Activated T-helper 2 cell treated with anti-CD3 and anti-CD28 coated beads, Interferon-gamma antibody, Interleukin-2, Interleukin-4, amounts not matched to agents 10 μg/mL and 5 μg/mL and 100 μg/mL, durations not matched to agents 14 hours and 24 hours and 36 hours (primary cell): ENCODE results near the gene DHRSX. TPM values are rescaled to one million over a fixed set of nuclear protein-coding genes. Genes with fewer than 3 reads are reported as not detected.

Experiments used
- DNase-seq: peaks from one replicate; pipeline ENCODE4 v3.0.0; 2021; ENCODE audit warnings: low spot score
- H3K27ac Mint-ChIP-seq: one replicate; pipeline ENCODE4 v1.8.0; 2021; ENCODE audit warnings: mixed read lengths
- H3K27me3 Mint-ChIP-seq: one replicate; pipeline ENCODE4 v1.8.0; 2021; ENCODE audit warnings: low read depth, mixed read lengths
- H3K36me3 Mint-ChIP-seq: one replicate; pipeline ENCODE4 v1.8.0; 2021; ENCODE audit warnings: low read depth, mixed read lengths
- H3K4me1 Mint-ChIP-seq: one replicate; pipeline ENCODE4 v1.8.0; 2021; ENCODE audit warnings: low read depth, mixed read lengths
- H3K4me3 Mint-ChIP-seq: one replicate; pipeline ENCODE4 v1.8.0; 2021; ENCODE audit warnings: low read depth, mild to moderate bottlenecking, moderate library complexity, mixed read lengths
- H3K9me3 Mint-ChIP-seq: one replicate; pipeline ENCODE4 v1.8.0; 2021; ENCODE audit warnings: mixed read lengths
- intact Hi-C: fragments of 100-400 bp; cut with micrococcal nuclease; formaldehyde crosslinking; loops from one replicate; pipeline ENCODE4 v1.15.1; 2023
- total RNA-seq: library from RNA; stranded (reverse); gene quantifications from 2 replicates; pipeline ENCODE4 v1.2.3, GENCODE V29; 2022

The DHRSX gene
- total RNA-seq, 1 donor from 2014 or later: 26.1 TPM

- Mint-ChIP-seq H3K27ac (no peak overlapping the region), H3K9me3 (peaks cover 23% of the 10 kb centered on the region), H3K27me3 (no peaks in the 10 kb centered on the region), H3K4me1 (no peaks in the 10 kb centered on the region), H3K4me3 (no peak overlapping the region), H3K36me3 (peaks cover 5% of the 10 kb centered on the region)
- DNase-seq: no peak
- intact Hi-C loops: no loop called here
Measured at GRCh38 chrX:2187352-2188115, 313.2 kb downstream of the DHRSX start.

GRCh38 chrX:2185341-2186082 lies 315.3 kb downstream of the DHRSX start:
- no peak for DNase-seq
- intact Hi-C loops: no loop called here
- Mint-ChIP-seq H3K27ac (no peak overlapping the region), H3K4me3 (no peak overlapping the region), H3K9me3 (peaks cover 19% of the 10 kb centered on the region), H3K4me1 (no peaks in the 10 kb centered on the region), H3K27me3 (no peaks in the 10 kb centered on the region), H3K36me3 (peaks cover 5% of the 10 kb centered on the region)

- H3K4me3 Mint-ChIP-seq: no peak overlapping the region
Measured at GRCh38 chrX:2184089-2184488, 316.7 kb downstream of the DHRSX start.

GRCh38 chrX:2183193-2183725 lies 317.5 kb downstream of the DHRSX start:
- H3K9me3 Mint-ChIP-seq: peaks cover 8% of the 10 kb centered on the region
- no peak overlapping the region for H3K4me3 Mint-ChIP-seq
- no peaks in the 10 kb centered on the region for H3K4me1 Mint-ChIP-seq
- intact Hi-C loops: no loop called here
- no peak overlapping the region for H3K27ac Mint-ChIP-seq
- H3K27me3 Mint-ChIP-seq: no peaks in the 10 kb centered on the region
- no peak for DNase-seq
- peaks cover 5% of the 10 kb centered on the region for H3K36me3 Mint-ChIP-seq

More at GRCh38 chrX:2184089-2184488, 316.7 kb downstream of the DHRSX start:
- Mint-ChIP-seq H3K27me3 (no peaks in the 10 kb centered on the region), H3K36me3 (peaks cover 5% of the 10 kb centered on the region), H3K27ac (no peak overlapping the region), H3K9me3 (peaks cover 15% of the 10 kb centered on the region), H3K4me1 (no peaks in the 10 kb centered on the region)
- no peak for DNase-seq
- intact Hi-C loops: no loop called here

GRCh38 chrX:2177541-2177940 lies 323.2 kb downstream of the DHRSX start:
- H3K36me3 Mint-ChIP-seq: no peaks in the 10 kb centered on the region
- no peak overlapping the region for H3K4me3 Mint-ChIP-seq
- H3K4me1 Mint-ChIP-seq: no peaks in the 10 kb centered on the region
- intact Hi-C loops: no loop called here
- H3K27ac Mint-ChIP-seq: no peak overlapping the region
- no peaks in the 10 kb centered on the region for H3K27me3 Mint-ChIP-seq
- peaks cover 19% of the 10 kb centered on the region for H3K9me3 Mint-ChIP-seq
- DNase-seq: no peak

- H3K4me3 Mint-ChIP-seq: no peak overlapping the region
- no peak for DNase-seq
- no peaks in the 10 kb centered on the region for H3K4me1 Mint-ChIP-seq
- H3K27me3 Mint-ChIP-seq: no peaks in the 10 kb centered on the region
- intact Hi-C loops: no loop called here
- H3K27ac Mint-ChIP-seq: no peak overlapping the region
- H3K9me3 Mint-ChIP-seq: peaks cover 21% of the 10 kb centered on the region
- H3K36me3 Mint-ChIP-seq: no peaks in the 10 kb centered on the region
Measured at GRCh38 chrX:2176733-2177132, 324.0 kb downstream of the DHRSX start.

GRCh38 chrX:2176274-2176673 lies 324.5 kb downstream of the DHRSX start:
- DNase-seq: no peak
- no peak overlapping the region for H3K27ac Mint-ChIP-seq
- H3K4me3 Mint-ChIP-seq: no peak overlapping the region
- no peaks in the 10 kb centered on the region for H3K4me1 Mint-ChIP-seq
- H3K9me3 Mint-ChIP-seq: peaks cover 25% of the 10 kb centered on the region
- intact Hi-C loops: no loop called here
- no peaks in the 10 kb centered on the region for H3K36me3 Mint-ChIP-seq
- H3K27me3 Mint-ChIP-seq: no peaks in the 10 kb centered on the region

GRCh38 chrX:2172359-2172758 lies 328.4 kb downstream of the DHRSX start:
- peaks cover 47% of the 10 kb centered on the region for H3K9me3 Mint-ChIP-seq
- intact Hi-C loops: no loop called here
- no peaks in the 10 kb centered on the region for H3K27me3 Mint-ChIP-seq
- no peaks in the 10 kb centered on the region for H3K4me1 Mint-ChIP-seq
- no peak for DNase-seq
- no peaks in the 10 kb centered on the region for H3K36me3 Mint-ChIP-seq
- H3K27ac Mint-ChIP-seq: no peak overlapping the region
- no peak overlapping the region for H3K4me3 Mint-ChIP-seq

Other genes starting within 250 kb of the DHRSX start
- gene ZBED1, start within 50 bp of the DHRSX start, total RNA-seq: 37.3 and 43.1 TPM in 2 replicates
- 280 and 290 TPM in 2 replicates for gene CD99, start 190.3 kb upstream of the DHRSX start, total RNA-seq